K562 (cell line): ENCODE measurements around the gene NINJ1. TPM values are rescaled to one million over a fixed set of nuclear protein-coding genes. Genes with fewer than 3 reads are reported as not detected.

ENCODE experiments used
- ESRRA ChIP-seq: fragments of 450-650 bp; IDR thresholded peaks from 2 replicates; pipeline ENCODE4 v1.6.1; 2014; ENCODE audit warnings: low read depth, mild to moderate bottlenecking, moderate library complexity, borderline replicate concordance
- EZH2 ChIP-seq: IDR thresholded peaks from 2 replicates; pipeline ENCODE4 v1.6.1; 2012; ENCODE audit warnings: low read depth, mild to moderate bottlenecking, inconsistent platforms, low read length, borderline replicate concordance
- HCFC1 ChIP-seq: IDR thresholded peaks from 2 replicates; pipeline ENCODE4 v1.6.1; 2012; ENCODE audit warnings: low read depth, low read length, improper control_type of control experiment
- HNRNPH1 ChIP-seq: fragments of 200-400 bp; formaldehyde crosslinking; optimal IDR thresholded peaks from 2 replicates; pipeline ENCODE3; 2017; ENCODE audit warnings: low read depth, mild to moderate bottlenecking, low read length, moderate library complexity
- HSF4 ChIP-seq: fragments of 250-450 bp; sonication (Bioruptor Pico); IDR thresholded peaks from 2 replicates; pipeline ENCODE4 v2.1.2; 2022; ENCODE audit warnings: mild to moderate bottlenecking, moderate library complexity, borderline replicate concordance
- KLF10 ChIP-seq: fragments of 250-450 bp; sonication (Bioruptor Pico); IDR thresholded peaks from 2 replicates; pipeline ENCODE4 v1.6.1; 2021; ENCODE audit warnings: matching md5 sums
- L3MBTL2 ChIP-seq: fragments of 450-650 bp; IDR thresholded peaks from 2 replicates; pipeline ENCODE4 v1.6.1; 2016; ENCODE audit warnings: mild to moderate bottlenecking, moderate library complexity
- LCOR ChIP-seq: sonication (generic); formaldehyde crosslinking; IDR thresholded peaks from 2 replicates; pipeline ENCODE4 v1.8.0; 2022; ENCODE audit warnings: mild to moderate bottlenecking, missing genetic modification reagents
- PRPF4 ChIP-seq: fragments of 200-400 bp; formaldehyde crosslinking; IDR thresholded peaks from one replicate; pipeline ENCODE4 v1.6.1; 2017; ENCODE audit warnings: low read length, low read depth, mild to moderate bottlenecking; ENCODE audit not compliant: insufficient read depth, poor library complexity, severe bottlenecking
- PYGO2 ChIP-seq: fragments of 450-650 bp; IDR thresholded peaks from 2 replicates; pipeline ENCODE4 v1.6.1; 2016; ENCODE audit warnings: mild to moderate bottlenecking, missing genetic modification characterization, moderate library complexity, missing compliant biosample characterization
- RFX1 ChIP-seq: fragments of 450-650 bp; IDR thresholded peaks from 2 replicates; pipeline ENCODE4 v1.6.1; 2016; ENCODE audit warnings: mild to moderate bottlenecking, moderate library complexity
- SIX5 ChIP-seq, 2 experiments: IDR thresholded peaks; 2 replicates each; pipeline ENCODE4 v1.6.1; 2011; ENCODE audit warnings: low read length in 2 of 2, borderline replicate concordance in 1 of 2, low read depth in 1 of 2, mild to moderate bottlenecking in 1 of 2, moderate library complexity in 1 of 2; ENCODE audit not compliant: insufficient read depth in 1 of 2
- SMC3 ChIP-seq: conservative IDR thresholded peaks from 2 replicates; pipeline ENCODE4 v1.6.1; 2011; ENCODE audit warnings: low read depth, low read length, improper control_type of control experiment; ENCODE audit not compliant: insufficient read depth
- SRF ChIP-seq, 2 experiments: fragments of 250-450, 450-650 bp in 1 of 2; sonication (Bioruptor Pico) in 1 of 2; sonication (generic) in 1 of 2; formaldehyde crosslinking; IDR thresholded peaks; 2 replicates each; pipeline versions ENCODE4 v1.5.0 to v1.5.1; 2020 to 2022; ENCODE audit warnings: mild to moderate bottlenecking in 1 of 2, missing genetic modification reagents in 1 of 2
- YBX1 ChIP-seq: fragments of 450-650 bp; IDR thresholded peaks from 2 replicates; pipeline ENCODE4 v1.7.1; 2016; ENCODE audit warnings: mild to moderate bottlenecking
- ZNF23 ChIP-seq: fragments of 250-450 bp; sonication (Bioruptor Pico); IDR thresholded peaks from 2 replicates; pipeline ENCODE4 v1.4.0; 2020; ENCODE audit warnings: mild to moderate bottlenecking
- ZNF699 ChIP-seq: fragments of 250-450 bp; sonication (Bioruptor Pico); IDR thresholded peaks from 2 replicates; pipeline ENCODE4 v1.8.0; 2021; ENCODE audit warnings: mild to moderate bottlenecking, moderate library complexity; ENCODE audit not compliant: insufficient replicate concordance
- ZNF766 ChIP-seq: fragments of 200-800 bp; sonication (Bioruptor generic); conservative IDR thresholded peaks from 2 replicates; pipeline ENCODE4 v1.6.1; 2016; ENCODE audit warnings: missing genetic modification characterization, missing compliant biosample characterization
- polyA plus RNA-seq, 8 experiments: library from polyadenylated mRNA; depleted of rRNA in 4 of 8; stranded (reverse) in 5 of 8; unstranded in 3 of 8; fragments of >200 nt; fragmentation: Nextera tagmentation in 2 of 8; fragmentation: Illumina TruSeq in 1 of 8; extraction: Ambion mirVana in 2 of 8; extraction: Trizol in 1 of 8; gene quantifications; 2 replicates each; pipeline versions ENCODE4 v1.2.1 to v1.2.3, GENCODE V29; 2011 to 2014; ENCODE audit warnings: inconsistent platforms in 1 of 8, missing spikeins in 1 of 8
- total RNA-seq, 7 experiments: library from RNA; depleted of rRNA in 6 of 7; stranded (reverse); fragments of >200 nt in 6 of 7; fragmentation: Illumina TruSeq in 2 of 7; extraction: Trizol in 2 of 7; gene quantifications; 2 replicates each; pipeline versions ENCODE4 v1.2.1 to v1.2.3, GENCODE V29; 2011 to 2021; ENCODE audit warnings: low replicate concordance in 1 of 7
- TF ChIP-seq, protein P1 (sequence below): fragments of 450-650 bp; IDR thresholded peaks from 2 replicates; pipeline ENCODE4 v1.6.1; 2016; ENCODE audit warnings: missing biosample characterization, missing genetic modification characterization
- TF ChIP-seq, protein P2 (sequence below): sonication (generic); formaldehyde crosslinking; IDR thresholded peaks from 2 replicates; pipeline ENCODE4 v1.8.1; 2023; ENCODE audit warnings: mild to moderate bottlenecking, missing genetic modification reagents
- TF ChIP-seq, protein P3 (sequence below), 2 experiments: IDR thresholded peaks; 2 replicates each; pipeline ENCODE4 v1.6.1; 2011; ENCODE audit warnings: borderline replicate concordance in 1 of 2, control low read depth in 1 of 2, low read depth in 1 of 2, low read length in 1 of 2, mild to moderate bottlenecking in 1 of 2, mixed read lengths in 1 of 2, moderate library complexity in 1 of 2; ENCODE audit not compliant: insufficient read depth in 1 of 2, insufficient read length in 1 of 2, poor library complexity in 1 of 2, severe bottlenecking in 1 of 2; ENCODE audit errors: extremely low read depth in 1 of 2

NINJ1 gene
- total and polyA plus RNA-seq, 9 of the 15 experiments (the other 6 are each of a cell fraction or from before 2014, with no cell fraction given): 0.13 to 8.4 (median 4.9) TPM

DNA sequence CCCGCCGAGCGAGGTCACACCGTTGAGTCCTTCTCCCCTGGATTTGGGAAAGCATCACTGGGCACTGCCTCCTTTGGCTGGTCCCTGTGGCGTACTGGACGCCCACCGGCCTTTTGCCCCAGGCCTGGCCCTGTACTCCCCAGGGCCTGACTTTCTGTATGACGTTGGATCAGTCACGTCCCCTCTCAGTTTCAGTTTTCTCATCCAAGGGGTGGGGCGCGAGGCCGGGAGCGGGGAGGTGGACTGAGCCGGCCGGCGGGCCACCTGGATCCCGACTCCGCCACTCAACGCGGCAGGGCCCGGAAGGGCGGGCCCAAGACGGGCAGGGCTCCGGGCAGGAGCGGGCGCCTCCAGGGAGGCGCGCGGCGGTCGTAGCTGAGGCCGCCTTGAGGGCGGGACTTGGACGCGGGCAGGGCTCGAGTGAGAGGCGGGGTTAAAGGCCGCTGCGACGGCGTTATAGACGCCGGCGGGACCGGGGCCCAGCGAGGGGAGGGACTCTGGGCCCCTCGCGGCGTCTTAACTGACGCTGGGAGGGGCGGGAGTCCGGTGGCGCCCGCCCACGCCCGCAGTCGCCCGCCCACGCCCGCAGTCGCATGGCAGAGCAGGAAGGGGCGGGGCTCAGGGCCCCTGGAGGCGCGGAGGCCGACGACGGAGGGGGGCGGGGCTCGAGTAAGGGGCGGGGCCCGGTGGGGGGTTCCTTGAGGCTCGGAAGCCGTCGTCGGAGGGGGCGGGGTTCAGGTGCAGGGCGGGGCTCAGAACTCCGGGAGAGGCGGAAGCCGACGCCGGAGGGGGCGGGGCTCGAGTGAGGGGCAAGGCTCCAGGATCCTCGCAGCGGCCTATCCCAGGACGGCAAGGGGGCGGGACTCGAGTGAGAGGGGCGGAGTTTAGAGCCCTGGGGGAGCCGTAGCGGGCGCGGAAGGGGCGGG, 38.6 kb downstream of the NINJ1 start (continued):
- TF ChIP-seq HCFC1 (peak; percentile 28; the same call in 1 of the 2 replicates), RFX1 (no peak), SIX5 (IDR thresholded peaks at IDR 0.05; ENCODE audit: borderline replicate concordance in 1 of 2, insufficient read depth in 1 of 2, low read depth in 1 of 2, low read length in 2 of 2) (no peak), PRPF4 (no peak), HSF4 (CRISPR knock-in tag) (no peak), EZH2 (no peak), ESRRA (peak; percentile 99), LCOR (CRISPR knock-in tag) (no peak), SRF (CRISPR knock-in tag; IDR thresholded peaks at IDR 0.05) (peak in 1 of 2 experiments; percentile 85; a peak in 2 of 4 replicates), ZNF699 (CRISPR knock-in tag) (no peak), PYGO2 (tag) (no peak), ZNF766 (CRISPR knock-in tag) (no peak), L3MBTL2 (peak; percentile 60; the same call in 1 of the 2 replicates), KLF10 (CRISPR knock-in tag) (no peak), SMC3 (no peak), HNRNPH1 (no peak), ZNF23 (CRISPR knock-in tag) (no peak), YBX1 (no peak)
- TF ChIP-seq, protein P1, sequence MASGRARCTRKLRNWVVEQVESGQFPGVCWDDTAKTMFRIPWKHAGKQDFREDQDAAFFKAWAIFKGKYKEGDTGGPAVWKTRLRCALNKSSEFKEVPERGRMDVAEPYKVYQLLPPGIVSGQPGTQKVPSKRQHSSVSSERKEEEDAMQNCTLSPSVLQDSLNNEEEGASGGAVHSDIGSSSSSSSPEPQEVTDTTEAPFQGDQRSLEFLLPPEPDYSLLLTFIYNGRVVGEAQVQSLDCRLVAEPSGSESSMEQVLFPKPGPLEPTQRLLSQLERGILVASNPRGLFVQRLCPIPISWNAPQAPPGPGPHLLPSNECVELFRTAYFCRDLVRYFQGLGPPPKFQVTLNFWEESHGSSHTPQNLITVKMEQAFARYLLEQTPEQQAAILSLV (tag): no peak
- TF ChIP-seq, protein P2, sequence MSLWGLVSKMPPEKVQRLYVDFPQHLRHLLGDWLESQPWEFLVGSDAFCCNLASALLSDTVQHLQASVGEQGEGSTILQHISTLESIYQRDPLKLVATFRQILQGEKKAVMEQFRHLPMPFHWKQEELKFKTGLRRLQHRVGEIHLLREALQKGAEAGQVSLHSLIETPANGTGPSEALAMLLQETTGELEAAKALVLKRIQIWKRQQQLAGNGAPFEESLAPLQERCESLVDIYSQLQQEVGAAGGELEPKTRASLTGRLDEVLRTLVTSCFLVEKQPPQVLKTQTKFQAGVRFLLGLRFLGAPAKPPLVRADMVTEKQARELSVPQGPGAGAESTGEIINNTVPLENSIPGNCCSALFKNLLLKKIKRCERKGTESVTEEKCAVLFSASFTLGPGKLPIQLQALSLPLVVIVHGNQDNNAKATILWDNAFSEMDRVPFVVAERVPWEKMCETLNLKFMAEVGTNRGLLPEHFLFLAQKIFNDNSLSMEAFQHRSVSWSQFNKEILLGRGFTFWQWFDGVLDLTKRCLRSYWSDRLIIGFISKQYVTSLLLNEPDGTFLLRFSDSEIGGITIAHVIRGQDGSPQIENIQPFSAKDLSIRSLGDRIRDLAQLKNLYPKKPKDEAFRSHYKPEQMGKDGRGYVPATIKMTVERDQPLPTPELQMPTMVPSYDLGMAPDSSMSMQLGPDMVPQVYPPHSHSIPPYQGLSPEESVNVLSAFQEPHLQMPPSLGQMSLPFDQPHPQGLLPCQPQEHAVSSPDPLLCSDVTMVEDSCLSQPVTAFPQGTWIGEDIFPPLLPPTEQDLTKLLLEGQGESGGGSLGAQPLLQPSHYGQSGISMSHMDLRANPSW (CRISPR knock-in tag): no peak
- TF ChIP-seq, protein P3, sequence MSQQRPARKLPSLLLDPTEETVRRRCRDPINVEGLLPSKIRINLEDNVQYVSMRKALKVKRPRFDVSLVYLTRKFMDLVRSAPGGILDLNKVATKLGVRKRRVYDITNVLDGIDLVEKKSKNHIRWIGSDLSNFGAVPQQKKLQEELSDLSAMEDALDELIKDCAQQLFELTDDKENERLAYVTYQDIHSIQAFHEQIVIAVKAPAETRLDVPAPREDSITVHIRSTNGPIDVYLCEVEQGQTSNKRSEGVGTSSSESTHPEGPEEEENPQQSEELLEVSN (IDR thresholded peaks at IDR 0.05; ENCODE audit: borderline replicate concordance in 1 of 2, extremely low read depth in 1 of 2, insufficient read depth in 1 of 2, insufficient read length in 1 of 2, low read depth in 1 of 2, low read length in 1 of 2, poor library complexity in 1 of 2, severe bottlenecking in 1 of 2): peak; percentile 52
